Iris pigment epithelial cell (primary cell): Measurements from ENCODE around the gene RWDD4.

Experiments used
- DNase-seq: peaks from one replicate; pipeline ENCODE4 v3.0.0-alpha.2; 2011; ENCODE audit warnings: low read depth

The RWDD4 gene

DNA sequence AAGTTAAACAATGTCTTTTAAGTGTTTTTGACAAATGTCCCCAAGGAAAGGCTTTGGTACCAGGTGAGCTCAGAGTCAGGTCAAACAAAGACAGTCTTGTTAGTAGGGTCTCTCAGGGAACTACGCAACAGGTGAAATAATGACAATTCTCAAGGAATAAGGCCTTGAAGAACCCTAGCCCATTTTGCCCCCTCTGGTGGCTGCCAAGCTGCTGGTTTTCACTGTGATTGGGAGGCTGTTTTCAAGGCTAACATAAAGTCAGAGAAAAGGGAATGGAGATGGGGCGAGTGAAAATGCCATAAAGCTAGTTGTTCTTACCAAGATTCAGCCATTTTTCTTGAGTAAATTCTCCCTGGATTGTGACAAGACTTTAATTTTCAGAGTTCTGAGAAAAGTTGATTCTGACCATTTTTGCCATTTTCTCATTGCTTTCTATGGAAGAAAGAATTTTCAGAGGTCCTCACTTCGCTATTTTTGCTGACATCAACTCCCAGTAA lies 58.7 kb downstream of the RWDD4 start:
- DNase-seq, result peak; percentile 17

DNA sequence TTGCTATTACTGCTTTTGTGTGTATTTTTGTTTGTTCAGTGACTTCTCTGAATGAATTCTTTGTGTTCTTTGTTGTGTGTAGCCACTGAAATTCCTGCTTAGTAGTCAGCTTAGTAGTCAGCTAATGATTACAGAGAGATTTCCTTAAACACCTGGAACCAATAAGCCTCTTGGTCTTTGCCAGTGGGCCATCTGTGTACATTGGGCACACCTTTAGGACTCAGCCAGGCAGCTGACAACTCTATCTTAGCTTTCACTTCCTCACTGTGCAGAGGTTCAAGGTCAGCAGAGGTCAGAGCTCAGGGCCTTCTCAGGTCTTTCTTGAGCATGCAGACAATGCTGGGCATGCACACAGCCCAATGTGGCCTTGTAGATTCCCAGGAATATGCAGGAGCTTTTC lies 59.3 kb downstream of the RWDD4 start:
- no peak for DNase-seq

DNA sequence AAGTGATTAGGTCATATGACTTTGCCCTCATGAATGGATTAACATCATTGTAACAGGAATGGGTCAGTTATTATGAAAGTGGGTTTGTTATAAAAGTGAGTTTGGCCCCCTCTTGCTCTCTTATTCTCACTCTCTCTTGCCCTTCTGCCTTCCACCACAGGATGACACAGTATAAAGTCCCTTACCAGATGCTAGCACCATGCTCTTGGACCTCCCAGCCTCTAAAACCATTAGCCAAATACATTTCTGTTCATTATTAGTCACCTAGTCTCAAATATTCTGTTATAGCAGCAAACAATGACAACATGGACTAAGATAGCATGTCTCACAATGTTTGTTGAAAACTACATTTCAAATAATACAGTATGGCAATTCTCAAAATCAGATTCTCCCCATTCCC lies 59.7 kb downstream of the RWDD4 start:
- no peak for DNase-seq

DNA sequence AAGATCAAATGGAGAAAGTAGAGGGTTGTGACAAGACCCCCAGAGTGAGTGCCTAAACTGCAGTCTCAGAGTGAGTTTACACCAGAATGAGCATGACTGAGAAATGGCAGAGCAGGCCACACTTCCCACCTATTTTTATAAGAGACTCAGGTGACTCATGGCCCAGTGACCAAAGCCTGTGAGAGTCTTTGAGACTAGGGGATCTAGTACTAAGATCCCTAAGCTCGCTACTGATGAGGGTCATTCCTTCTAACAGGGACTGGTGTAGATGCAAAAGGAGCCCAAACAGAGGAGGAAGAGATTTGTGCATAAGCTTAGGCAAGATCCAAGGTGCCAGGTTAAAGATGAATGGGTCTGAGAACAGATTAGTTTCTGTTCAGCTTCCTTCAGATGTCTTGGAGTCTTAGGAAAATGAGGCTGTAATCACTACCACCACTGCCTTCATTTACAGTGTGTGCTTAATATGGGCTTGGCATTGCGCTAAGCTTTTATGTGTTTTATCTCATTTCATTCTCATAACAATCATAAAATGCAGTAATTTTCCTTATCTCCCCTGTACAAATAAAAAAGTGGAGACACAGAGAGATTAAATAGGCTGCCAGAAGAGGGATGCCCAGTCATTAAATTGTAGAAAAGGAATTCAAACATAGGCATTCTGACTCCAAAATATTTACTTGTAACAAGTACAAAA lies 62.8 kb downstream of the RWDD4 start:
- no peak for DNase-seq

DNA sequence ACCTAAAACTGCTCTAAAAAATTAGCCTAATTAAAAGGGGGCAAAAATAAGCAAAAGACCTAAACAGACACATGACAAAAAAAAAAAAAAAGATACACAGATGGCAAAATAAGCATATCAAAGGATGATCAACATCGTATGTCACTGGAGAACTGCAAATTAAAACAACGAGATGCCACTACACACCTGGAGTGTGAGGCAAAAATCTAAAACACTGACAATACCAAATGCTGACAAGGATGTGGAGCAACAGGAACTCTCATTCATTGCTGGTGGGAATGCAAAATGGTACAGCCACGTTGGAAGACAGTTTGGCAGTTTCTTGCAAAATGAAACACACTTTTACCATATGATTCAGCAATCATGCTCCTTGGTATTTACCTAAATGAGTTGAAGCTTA lies 64.2 kb downstream of the RWDD4 start:
- no peak for DNase-seq

DNA sequence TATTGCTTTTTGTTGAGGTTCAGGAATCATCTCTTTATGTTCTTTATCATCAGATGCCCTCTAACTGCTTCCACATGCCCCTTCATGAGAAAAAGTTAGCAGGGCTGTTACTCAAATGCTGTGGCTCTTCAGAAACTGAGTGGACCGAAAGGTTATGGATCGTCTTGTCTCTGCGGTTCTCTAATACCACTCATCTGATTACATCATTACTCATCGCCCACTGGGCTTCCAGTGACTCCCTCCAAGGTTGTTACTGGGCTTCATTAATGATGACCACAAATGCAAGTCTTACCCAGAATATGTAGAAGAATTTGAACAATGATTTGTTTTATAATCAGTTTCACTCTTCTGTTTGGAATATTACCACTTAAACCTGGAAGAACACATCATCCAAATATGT lies 67.7 kb downstream of the RWDD4 start:
- DNase-seq, result peak; percentile 66
